Mesendoderm (in vitro differentiated cells): Measurements from ENCODE around the gene SBNO1.

Source experiments
- DNase-seq: peaks from one replicate; pipeline ENCODE4 v3.0.0; 2013
- H2AK5ac ChIP-seq: 2 replicates; pipeline ENCODE4 v1.6.1; 2013; ENCODE audit warnings: low read length, inconsistent platforms
- H2BK120ac ChIP-seq: 2 replicates; pipeline ENCODE4 v1.6.1; 2013; ENCODE audit warnings: low read depth, mild to moderate bottlenecking, low read length, moderate library complexity, mixed read lengths
- H2BK15ac ChIP-seq: replicated peaks from 2 replicates; pipeline ENCODE4 v1.6.1; 2013; ENCODE audit warnings: low read depth, mild to moderate bottlenecking, moderate library complexity
- H2BK5ac ChIP-seq: 2 replicates; pipeline ENCODE4 v1.6.1; 2013; ENCODE audit warnings: low read length, inconsistent platforms
- H3K18ac ChIP-seq: 2 replicates; pipeline ENCODE4 v1.6.1; 2013; ENCODE audit warnings: mild to moderate bottlenecking, low read length, mixed read lengths
- H3K23ac ChIP-seq: one replicate; pipeline ENCODE4 v1.6.1; 2013; ENCODE audit warnings: low read length
- H3K27ac ChIP-seq: 2 replicates; pipeline ENCODE4 v1.5.1; 2013; ENCODE audit warnings: low read depth, mild to moderate bottlenecking, inconsistent platforms, low read length, moderate library complexity
- H3K27me3 ChIP-seq: 2 replicates; pipeline ENCODE4 v1.6.1; 2013; ENCODE audit warnings: low read length, control low read depth, mild to moderate bottlenecking, inconsistent platforms; ENCODE audit not compliant: insufficient read depth, poor library complexity
- H3K36me3 ChIP-seq: 2 replicates; pipeline ENCODE4 v1.6.1; 2013; ENCODE audit warnings: low read length, inconsistent platforms; ENCODE audit not compliant: control insufficient read depth, insufficient read depth
- H3K4ac ChIP-seq: one replicate; pipeline ENCODE4 v1.6.1; 2013; ENCODE audit warnings: low read depth, mild to moderate bottlenecking, low read length, moderate library complexity
- H3K4me1 ChIP-seq: 2 replicates; pipeline ENCODE4 v1.6.1; 2013; ENCODE audit warnings: low read depth, low read length, inconsistent platforms; ENCODE audit not compliant: control insufficient read depth
- H3K4me2 ChIP-seq: 2 replicates; pipeline ENCODE4 v1.6.1; 2013; ENCODE audit warnings: low read length
- H3K4me3 ChIP-seq: 2 replicates; pipeline ENCODE4 v1.5.1; 2013; ENCODE audit warnings: mild to moderate bottlenecking, low read length
- H3K56ac ChIP-seq: one replicate; pipeline ENCODE4 v1.6.1; 2013; ENCODE audit warnings: low read length
- H3K79me1 ChIP-seq: 2 replicates; pipeline ENCODE4 v1.6.1; 2013; ENCODE audit warnings: low read length, inconsistent platforms
- H3K79me2 ChIP-seq: 2 replicates; pipeline ENCODE4 v1.6.1; 2013; ENCODE audit warnings: mild to moderate bottlenecking, low read length; ENCODE audit not compliant: control insufficient read depth, insufficient read depth
- H3K9ac ChIP-seq: 2 replicates; pipeline ENCODE4 v1.6.1; 2013; ENCODE audit warnings: low read length, inconsistent platforms
- H4K5ac ChIP-seq: one replicate; pipeline ENCODE4 v1.6.1; 2013; ENCODE audit warnings: low read length
- H4K8ac ChIP-seq: one replicate; pipeline ENCODE4 v1.6.1; 2013; ENCODE audit warnings: low read depth, mild to moderate bottlenecking, control low read depth, low read length, moderate library complexity
- WGBS: extraction: QIAGEN DNeasy Blood & Tissue Kit; methylation state at CpG from one replicate; pipeline ENCODE4 v1.1.7; 2013; ENCODE audit warnings: low lambda C conversion rate, missing lambda C conversion rate; ENCODE audit not compliant: insufficient coverage; ENCODE audit errors: extremely low coverage; 5-methylcytosine and 5-hydroxymethylcytosine counted together

SBNO1 gene

DNA sequence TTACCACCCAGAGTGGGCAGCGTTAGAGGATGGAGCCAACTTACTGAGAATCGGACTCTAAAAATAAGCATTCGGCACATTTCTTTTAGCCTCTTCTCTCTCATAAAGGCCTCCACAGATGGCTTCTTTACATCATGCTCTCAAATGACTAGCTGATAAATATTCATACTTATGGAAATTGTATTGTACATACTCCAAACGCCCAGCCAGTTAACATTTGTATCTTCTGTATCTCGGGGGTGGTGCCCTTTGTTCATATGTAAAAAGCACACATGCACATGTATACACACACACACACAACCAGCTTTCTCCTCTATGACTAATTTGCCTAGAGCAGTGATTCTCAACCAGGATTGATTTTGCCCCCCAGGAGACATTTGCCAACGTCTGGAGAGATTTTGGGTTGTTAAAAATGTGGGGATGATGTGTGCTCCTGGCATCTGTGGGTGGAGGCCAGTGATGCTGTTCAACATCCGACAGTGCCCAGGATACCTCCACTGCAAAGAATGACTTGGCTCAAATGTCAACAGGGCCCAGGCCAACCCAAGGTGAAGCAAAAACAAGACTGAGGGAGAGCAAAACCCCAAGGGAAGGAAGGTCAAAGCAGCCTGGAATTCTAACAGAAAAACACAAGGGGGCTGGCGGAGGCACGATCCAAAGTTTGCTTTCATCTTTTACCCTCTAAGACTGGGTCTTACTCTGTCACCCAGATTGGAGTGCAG is 77.8 kb downstream of the SBNO1 start:
- Histone ChIP-seq H3K4ac (no peak overlapping the region), H3K56ac (no peak overlapping the region), H3K79me1 (no peaks in the 10 kb centered on the region), H3K4me2 (no peak overlapping the region), H3K79me2 (no peaks in the 10 kb centered on the region), H3K36me3 (no peaks in the 10 kb centered on the region), H2BK120ac (no peak overlapping the region), H2AK5ac (no peak overlapping the region), H3K23ac (no peak overlapping the region), H3K18ac (no peak overlapping the region), H4K8ac (peak overlapping the region; percentile 59), H3K4me3 (no peak overlapping the region), H2BK15ac (no peak overlapping the region), H3K9ac (no peak overlapping the region), H3K4me1 (no peaks in the 10 kb centered on the region), H4K5ac (no peak overlapping the region), H2BK5ac (no peak overlapping the region), H3K27me3 (no peaks in the 10 kb centered on the region), H3K27ac (no peak overlapping the region)
- DNase-seq: no peak
- WGBS: no CpG with 5 or more reads among the region's 9 CpGs

- no peak overlapping the region for H3K18ac ChIP-seq
- no peak overlapping the region for H3K4me2 ChIP-seq
- H4K8ac ChIP-seq: no peak overlapping the region
- no peaks in the 10 kb centered on the region for H3K36me3 ChIP-seq
- H3K27ac ChIP-seq: no peak overlapping the region
- H2AK5ac ChIP-seq: no peak overlapping the region
- H2BK5ac ChIP-seq: no peak overlapping the region
- H3K79me1 ChIP-seq: no peaks in the 10 kb centered on the region
- H3K4me1 ChIP-seq: no peaks in the 10 kb centered on the region
- H4K5ac ChIP-seq: no peak overlapping the region
- H3K9ac ChIP-seq: no peak overlapping the region
- no peak overlapping the region for H3K4ac ChIP-seq
- H3K23ac ChIP-seq: no peak overlapping the region
- DNase-seq: no peak
- no peak overlapping the region for H2BK120ac ChIP-seq
- H3K4me3 ChIP-seq: no peak overlapping the region
- WGBS: no CpG with 5 or more reads among the region's 4 CpGs
- H3K56ac ChIP-seq: no peak overlapping the region
- no peaks in the 10 kb centered on the region for H3K79me2 ChIP-seq
- no peaks in the 10 kb centered on the region for H3K27me3 ChIP-seq
- H2BK15ac ChIP-seq: no peak overlapping the region
Observed at GRCh38 chr12:123284669-123285068, 80.0 kb downstream of the SBNO1 start.

DNA sequence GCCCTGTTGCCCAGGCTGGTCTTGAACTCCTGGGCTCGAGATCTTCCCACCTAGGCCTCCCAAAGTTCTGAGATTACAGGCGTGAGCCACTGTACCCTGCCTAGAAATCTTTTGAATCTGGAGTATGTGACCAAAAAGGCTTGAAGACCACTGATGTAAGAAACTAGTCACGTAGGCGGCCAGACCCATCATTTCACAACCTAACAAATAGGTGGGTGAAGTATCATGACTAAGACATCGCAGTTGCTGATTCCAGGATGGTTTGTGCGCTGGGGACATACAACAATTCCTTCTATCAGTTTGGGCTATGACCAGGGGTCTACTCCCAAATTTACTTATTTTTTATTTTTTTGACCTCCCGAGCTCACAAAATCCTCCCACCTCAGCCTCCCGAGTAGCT is 81.2 kb downstream of the SBNO1 start:
- no CpG with 5 or more reads among the region's 8 CpGs for WGBS
- no peak overlapping the region for H3K18ac ChIP-seq
- no peak overlapping the region for H3K23ac ChIP-seq
- H2BK15ac ChIP-seq: no peak overlapping the region
- no peak overlapping the region for H2BK120ac ChIP-seq
- H2AK5ac ChIP-seq: no peak overlapping the region
- H3K79me1 ChIP-seq: no peaks in the 10 kb centered on the region
- no peaks in the 10 kb centered on the region for H3K36me3 ChIP-seq
- no peak overlapping the region for H3K4ac ChIP-seq
- no peaks in the 10 kb centered on the region for H3K79me2 ChIP-seq
- no peak overlapping the region for H3K4me3 ChIP-seq
- H3K4me2 ChIP-seq: no peak overlapping the region
- DNase-seq: no peak
- H4K8ac ChIP-seq: no peak overlapping the region
- H3K4me1 ChIP-seq: no peaks in the 10 kb centered on the region
- H2BK5ac ChIP-seq: no peak overlapping the region
- no peak overlapping the region for H4K5ac ChIP-seq
- H3K27me3 ChIP-seq: no peaks in the 10 kb centered on the region
- no peak overlapping the region for H3K56ac ChIP-seq
- no peak overlapping the region for H3K9ac ChIP-seq
- H3K27ac ChIP-seq: no peak overlapping the region

GRCh38 chr12:123282111-123282510 is 82.5 kb downstream of the SBNO1 start:
- Histone ChIP-seq H2BK120ac (no peak overlapping the region), H3K23ac (no peak overlapping the region), H3K4ac (no peak overlapping the region), H3K4me3 (no peak overlapping the region), H2AK5ac (no peak overlapping the region), H4K5ac (no peak overlapping the region), H3K4me2 (no peak overlapping the region), H3K4me1 (no peaks in the 10 kb centered on the region), H3K56ac (no peak overlapping the region), H3K27me3 (no peaks in the 10 kb centered on the region), H3K79me2 (no peaks in the 10 kb centered on the region), H2BK15ac (no peak overlapping the region), H3K18ac (no peak overlapping the region), H3K36me3 (no peaks in the 10 kb centered on the region), H3K9ac (no peak overlapping the region), H2BK5ac (no peak overlapping the region), H4K8ac (no peak overlapping the region), H3K27ac (no peak overlapping the region), H3K79me1 (no peaks in the 10 kb centered on the region)
- no peak for DNase-seq
- no CpG with 5 or more reads among the region's 10 CpGs for WGBS

GRCh38 chr12:123280971-123281370 is 83.7 kb downstream of the SBNO1 start:
- DNase-seq: no peak
- no peak overlapping the region for H3K27ac ChIP-seq
- H3K36me3 ChIP-seq: no peaks in the 10 kb centered on the region
- H3K79me1 ChIP-seq: no peaks in the 10 kb centered on the region
- H3K79me2 ChIP-seq: no peaks in the 10 kb centered on the region
- H3K4me2 ChIP-seq: no peak overlapping the region
- H3K56ac ChIP-seq: no peak overlapping the region
- H3K4me1 ChIP-seq: no peaks in the 10 kb centered on the region
- no peaks in the 10 kb centered on the region for H3K27me3 ChIP-seq
- H3K18ac ChIP-seq: no peak overlapping the region
- no peak overlapping the region for H4K8ac ChIP-seq
- no peak overlapping the region for H2BK120ac ChIP-seq
- no peak overlapping the region for H2BK15ac ChIP-seq
- H3K4me3 ChIP-seq: no peak overlapping the region
- no peak overlapping the region for H3K4ac ChIP-seq
- no peak overlapping the region for H3K9ac ChIP-seq
- no peak overlapping the region for H4K5ac ChIP-seq
- H3K23ac ChIP-seq: no peak overlapping the region
- no peak overlapping the region for H2AK5ac ChIP-seq
- no CpG with 5 or more reads among the region's 2 CpGs for WGBS
- no peak overlapping the region for H2BK5ac ChIP-seq

- H3K18ac ChIP-seq: no peak overlapping the region
- no peak overlapping the region for H2AK5ac ChIP-seq
- H2BK5ac ChIP-seq: no peak overlapping the region
- no peak overlapping the region for H3K23ac ChIP-seq
- H2BK120ac ChIP-seq: no peak overlapping the region
- no peaks in the 10 kb centered on the region for H3K79me2 ChIP-seq
- no peaks in the 10 kb centered on the region for H3K79me1 ChIP-seq
- H3K9ac ChIP-seq: no peak overlapping the region
- H3K56ac ChIP-seq: no peak overlapping the region
- WGBS: no CpG with 5 or more reads among the region's 2 CpGs
- H3K4me1 ChIP-seq: no peaks in the 10 kb centered on the region
- no peak overlapping the region for H3K4ac ChIP-seq
- no peaks in the 10 kb centered on the region for H3K36me3 ChIP-seq
- H3K27me3 ChIP-seq: no peaks in the 10 kb centered on the region
- no peak overlapping the region for H3K4me3 ChIP-seq
- H3K27ac ChIP-seq: no peak overlapping the region
- no peak overlapping the region for H4K5ac ChIP-seq
- no peak overlapping the region for H2BK15ac ChIP-seq
- H3K4me2 ChIP-seq: no peak overlapping the region
- no peak overlapping the region for H4K8ac ChIP-seq
- DNase-seq: no peak
Observed at GRCh38 chr12:123278101-123278627, 86.5 kb downstream of the SBNO1 start.
